WERI-Rb-1 (cell line): ENCODE results near the gene CMTM2.

Experiments used
- DNase-seq: peaks from one replicate; pipeline ENCODE4 v3.0.0-alpha.2; 2020
- H3K27ac ChIP-seq: fragments of 250-450 bp; sonication (Bioruptor Pico); 2 replicates; pipeline ENCODE4 v1.5.1; 2020; ENCODE audit warnings: mild to moderate bottlenecking, moderate library complexity
- H3K27me3 ChIP-seq: fragments of 250-450 bp; sonication (Bioruptor Pico); 2 replicates; pipeline ENCODE4 v1.5.1; 2021; ENCODE audit warnings: mild to moderate bottlenecking, low read depth, moderate library complexity; ENCODE audit not compliant: insufficient read depth, severe bottlenecking
- H3K36me3 ChIP-seq: fragments of 250-450 bp; sonication (Bioruptor Pico); 2 replicates; pipeline ENCODE4 v1.5.1; 2020; ENCODE audit warnings: mild to moderate bottlenecking, moderate library complexity
- H3K4me3 ChIP-seq: 2 replicates; pipeline ENCODE4 v1.5.1; 2011; ENCODE audit warnings: low read depth, mild to moderate bottlenecking, control low read depth, low read length
- H3K9me3 ChIP-seq: fragments of 250-450 bp; sonication (Bioruptor Pico); 2 replicates; pipeline ENCODE4 v1.5.1; 2021; ENCODE audit warnings: mild to moderate bottlenecking, moderate library complexity; ENCODE audit not compliant: severe bottlenecking
- CTCF ChIP-seq: IDR thresholded peaks from 2 replicates; pipeline ENCODE4 v1.5.1; 2011; ENCODE audit warnings: low read depth, mild to moderate bottlenecking, control low read depth, inconsistent platforms, low read length

The CMTM2 gene

GRCh38 chr16:66604376-66605176 is 25.3 kb downstream of the CMTM2 start, which contains the start of gene CMTM3:
TSS of gene CMTM3 (plus strand) at chr16:66604704. CDS start at chr16:66604806, 102 bp downstream.
- Histone ChIP-seq H3K27me3 (no peaks in the 10 kb centered on the region), H3K36me3 (peaks cover 17% of the 10 kb centered on the region), H3K9me3 (peaks cover 4% of the 10 kb centered on the region), H3K27ac (peak within 1 kb of the TSS; percentile 86), H3K4me3 (peak within 1 kb of the TSS; percentile 74)
- TF ChIP-seq CTCF, result peak; percentile 66
- peak; percentile 77 for DNase-seq

DNA sequence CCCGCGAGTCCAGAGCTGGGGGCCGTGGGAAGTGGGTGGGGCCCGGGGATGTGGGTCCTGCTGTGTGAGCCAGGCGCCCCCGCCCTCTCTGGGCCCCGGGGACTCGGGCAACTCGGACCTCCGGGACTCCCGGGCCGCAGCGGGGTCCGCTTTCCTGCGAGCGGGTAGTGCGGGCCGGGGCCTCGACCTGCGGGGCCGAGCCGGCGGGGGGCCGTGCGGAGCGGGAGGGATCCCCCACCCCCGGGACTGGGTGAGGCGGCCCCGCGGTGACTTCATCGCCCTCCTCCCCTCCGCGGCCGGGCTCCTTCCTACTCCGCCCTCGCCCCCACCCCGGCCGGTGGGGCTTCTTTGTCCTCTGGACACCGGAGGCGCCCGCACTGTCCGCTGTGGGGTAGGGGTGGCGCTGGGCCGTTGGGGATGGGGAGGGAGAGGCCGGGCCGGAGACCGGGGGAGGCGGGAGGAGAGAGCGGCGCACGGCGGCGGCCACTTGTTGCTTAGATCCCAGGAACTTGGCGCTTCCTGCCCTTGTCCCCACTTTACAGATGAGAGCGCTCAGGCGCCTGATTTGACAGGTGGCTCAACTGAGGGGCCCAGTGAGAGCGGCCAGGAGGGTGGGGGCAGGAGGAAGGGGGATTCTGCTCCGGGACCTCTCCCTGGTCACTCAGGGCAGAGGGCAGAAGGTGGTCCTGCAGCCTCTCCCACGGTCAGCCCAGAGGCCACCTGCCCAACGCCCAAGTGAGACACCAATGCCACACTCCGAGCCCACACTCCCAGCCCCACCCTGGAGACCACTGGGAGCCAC is 26.1 kb downstream of the CMTM2 start:
- no peak for TF ChIP-seq CTCF
- Histone ChIP-seq H3K36me3 (peaks cover 25% of the 10 kb centered on the region), H3K9me3 (peaks cover 4% of the 10 kb centered on the region), H3K4me3 (peak overlapping the region; percentile 74), H3K27ac (peak overlapping the region; percentile 86), H3K27me3 (no peaks in the 10 kb centered on the region)
- peak; percentile 48 for DNase-seq

DNA sequence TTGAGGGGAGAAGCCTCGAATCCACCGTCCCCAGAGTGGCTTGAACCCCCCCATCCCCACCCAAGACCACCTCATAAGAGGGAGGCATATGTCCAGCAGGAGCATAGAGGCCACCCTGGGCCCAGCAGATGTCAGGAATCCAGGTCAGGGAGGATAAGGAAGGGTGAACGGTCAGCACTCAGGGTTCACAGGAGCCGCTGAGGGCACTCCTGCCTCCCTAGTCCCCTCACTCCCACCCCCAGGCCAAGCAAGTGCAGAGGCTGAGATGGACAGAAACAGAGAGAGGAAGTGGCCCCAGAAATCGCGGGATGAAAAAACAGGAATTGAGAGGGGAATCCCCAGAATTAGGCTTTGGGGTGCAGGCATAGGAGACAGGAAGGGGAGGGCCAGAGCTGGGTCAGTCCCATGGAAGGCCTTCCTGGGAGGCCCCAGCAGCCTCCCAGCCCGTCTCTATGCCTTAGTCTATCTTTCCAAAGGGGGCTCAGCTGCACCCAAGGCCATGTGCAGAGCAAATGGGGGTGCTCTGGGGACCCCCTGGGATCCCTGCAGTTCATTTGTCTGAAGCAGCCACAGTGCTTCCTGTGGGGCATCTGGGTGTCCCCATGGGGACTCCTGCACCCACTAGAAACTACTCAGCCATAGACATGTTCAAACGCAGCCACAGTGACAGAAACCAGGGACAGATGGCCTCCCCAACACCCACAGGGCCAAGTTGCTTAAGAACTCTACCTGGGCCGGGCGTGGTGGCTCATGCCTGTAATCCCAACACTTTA is 26.9 kb downstream of the CMTM2 start:
- H3K36me3 ChIP-seq, result peaks cover 33% of the 10 kb centered on the region
- TF ChIP-seq CTCF, result no peak
- H3K27me3 ChIP-seq, result no peaks in the 10 kb centered on the region
- H3K27ac ChIP-seq, result peak overlapping the region; percentile 86
- H3K9me3 ChIP-seq, result peaks cover 4% of the 10 kb centered on the region
- H3K4me3 ChIP-seq, result peak overlapping the region; percentile 74
- DNase-seq, result peak; percentile 82

DNA sequence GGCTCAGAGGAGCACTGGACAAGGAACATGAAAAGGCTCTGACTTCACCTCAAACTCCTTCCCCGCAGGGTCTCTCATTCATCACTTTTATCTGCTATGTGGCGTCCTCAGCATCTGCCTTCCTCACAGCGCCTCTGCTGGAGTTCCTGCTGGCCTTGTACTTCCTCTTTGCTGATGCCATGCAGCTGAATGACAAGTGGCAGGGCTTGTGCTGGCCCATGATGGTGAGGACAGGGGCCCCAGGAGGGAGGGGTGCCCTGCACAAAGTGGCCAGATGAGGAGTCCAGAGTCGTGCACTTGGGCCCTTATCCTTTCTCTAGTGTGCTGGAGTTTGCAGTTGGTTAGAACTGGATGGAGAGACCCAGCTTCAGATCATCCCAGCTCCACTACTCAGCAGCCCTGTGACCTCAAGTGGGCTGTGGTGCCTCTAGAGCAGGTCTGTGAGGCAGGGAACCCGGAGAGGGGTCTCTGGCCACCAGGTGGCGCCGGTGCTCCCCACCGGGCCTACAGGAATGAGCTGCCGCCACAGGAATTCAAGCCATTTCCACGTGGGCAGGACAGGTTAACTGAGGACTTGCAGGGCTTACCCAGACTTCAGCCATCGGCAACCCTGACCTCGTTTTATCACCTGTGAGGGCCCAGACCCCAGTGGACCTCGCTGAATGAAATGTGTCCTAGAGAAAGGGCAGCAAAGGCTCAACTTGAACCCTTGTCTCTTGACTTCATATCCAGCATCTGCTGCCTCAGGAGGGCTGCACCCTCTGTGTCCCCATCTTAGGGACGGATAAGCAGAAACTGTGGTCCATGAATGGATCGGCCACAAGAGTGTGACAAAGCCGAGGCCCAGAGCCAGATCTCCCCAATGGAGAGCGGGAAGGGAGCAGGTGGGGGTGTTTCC is 29.2 kb downstream of the CMTM2 start:
- peak; percentile 91 for DNase-seq
- Histone ChIP-seq H3K4me3 (no peak overlapping the region), H3K27ac (peak overlapping the region; percentile 44), H3K9me3 (no peaks in the 10 kb centered on the region), H3K36me3 (peaks cover 52% of the 10 kb centered on the region), H3K27me3 (no peaks in the 10 kb centered on the region)
- peak; percentile 92 for TF ChIP-seq CTCF

DNA sequence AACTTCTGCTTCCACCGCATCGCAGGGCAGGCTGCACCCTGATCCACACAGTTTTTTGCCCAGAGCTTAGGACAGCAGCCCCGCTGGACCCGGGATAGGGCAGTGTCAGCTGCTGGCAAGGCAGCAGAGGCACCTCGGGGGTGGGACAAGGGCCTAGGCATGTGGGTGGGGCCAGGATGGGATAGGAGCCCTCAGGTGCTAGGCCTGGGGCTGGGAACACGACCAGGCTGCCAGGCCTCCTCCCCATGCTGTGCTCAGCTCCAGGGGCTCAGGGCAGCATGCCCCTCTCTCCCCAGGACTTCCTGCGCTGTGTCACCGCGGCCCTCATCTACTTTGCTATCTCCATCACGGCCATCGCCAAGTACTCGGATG is 29.9 kb downstream of the CMTM2 start:
- no peak for DNase-seq
- no peak for TF ChIP-seq CTCF
- no peaks in the 10 kb centered on the region for H3K9me3 ChIP-seq
- H3K27ac ChIP-seq, result no peak overlapping the region
- H3K36me3 ChIP-seq, result peaks cover 56% of the 10 kb centered on the region
- H3K27me3 ChIP-seq, result no peaks in the 10 kb centered on the region
- no peak overlapping the region for H3K4me3 ChIP-seq
